Glomerular visceral epithelial cell (primary cell): ENCODE measurements around the gene LHX6.
A peak's percentile ranks its signal among the peaks of the same experiment; 100 is the strongest.

Source experiments
- DNase-seq: peaks from one replicate; pipeline ENCODE4 v3.0.0-alpha.2; 2016; ENCODE audit errors: extremely low spot score

Gene LHX6

DNA sequence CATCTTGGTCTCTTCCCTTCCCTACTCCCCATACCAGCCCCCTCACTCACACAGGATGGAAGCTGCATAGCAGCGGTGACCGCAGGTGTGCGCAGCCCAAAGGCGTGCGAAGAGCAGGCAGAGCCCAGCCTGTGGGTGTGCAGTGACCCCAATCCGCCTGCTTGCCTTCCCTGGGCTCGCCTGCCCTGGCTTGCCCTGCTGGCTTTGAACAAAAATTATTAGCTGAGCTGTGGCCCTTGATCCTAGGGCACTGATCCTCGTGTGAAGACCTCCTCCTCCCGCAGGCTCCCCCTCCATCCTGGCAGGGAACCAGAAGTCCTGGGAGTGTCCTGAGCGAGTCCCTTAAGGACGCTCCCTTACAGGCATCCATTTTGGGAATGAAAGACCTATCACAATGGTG, 37.2 kb downstream of the LHX6 start:
- DNase-seq, result no peak

DNA sequence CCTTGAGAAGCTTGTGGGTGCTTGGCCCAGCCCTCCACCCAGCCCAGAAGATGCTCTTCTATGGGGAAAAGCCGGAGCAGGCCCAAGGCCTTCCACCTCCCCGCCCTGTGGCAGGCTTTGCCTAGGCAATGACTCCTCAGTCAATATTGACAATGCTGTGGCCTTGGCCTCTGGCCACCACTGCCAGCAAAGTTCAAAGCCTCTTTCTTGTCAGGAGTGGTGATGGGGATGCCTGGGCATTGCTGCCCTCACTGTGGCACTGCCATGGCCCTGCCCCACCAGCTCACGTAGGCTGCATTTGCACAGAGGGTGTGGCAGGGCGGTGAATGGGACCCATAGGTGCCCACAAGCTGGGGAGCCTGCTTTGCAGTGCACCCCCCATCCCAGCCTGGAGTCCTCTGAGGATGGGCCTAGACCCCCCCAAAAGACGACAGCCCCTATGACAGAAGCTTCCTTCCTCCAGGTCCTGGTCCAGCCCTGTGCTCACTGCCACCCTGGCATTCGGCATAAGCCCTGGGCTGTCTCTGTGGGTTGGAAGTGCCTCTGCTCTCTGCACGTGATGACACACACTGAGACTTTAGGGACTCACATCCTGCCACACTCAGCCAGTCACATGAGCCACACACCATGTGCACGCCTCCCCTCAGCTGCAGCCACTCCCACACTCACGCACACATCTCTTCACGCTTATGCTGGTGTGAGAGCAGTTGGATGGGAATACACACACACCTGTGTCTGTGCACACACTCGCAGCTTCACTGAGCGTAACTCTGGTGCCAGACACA, 38.0 kb downstream of the LHX6 start:
- peak; percentile 13 for DNase-seq

DNA sequence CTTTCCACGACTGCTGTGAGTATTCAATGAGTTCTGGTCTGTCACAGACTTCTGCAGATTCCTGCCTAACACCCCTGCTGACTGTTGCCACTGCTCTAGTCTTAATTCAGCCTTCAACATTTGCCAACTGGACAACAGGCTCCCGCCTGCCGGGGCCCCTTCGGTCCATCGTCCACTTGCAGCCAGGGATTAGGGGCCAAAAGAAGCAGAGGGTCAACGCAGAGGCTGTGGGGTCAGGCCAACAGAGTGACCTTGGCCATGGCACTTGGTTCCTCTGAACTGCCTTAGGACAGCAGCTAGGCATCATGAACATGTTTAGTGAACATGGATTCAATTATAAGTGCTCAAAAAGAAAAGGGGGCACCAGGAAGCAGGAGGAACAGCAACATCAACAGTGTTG, 40.4 kb downstream of the LHX6 start:
- DNase-seq, result no peak

DNA sequence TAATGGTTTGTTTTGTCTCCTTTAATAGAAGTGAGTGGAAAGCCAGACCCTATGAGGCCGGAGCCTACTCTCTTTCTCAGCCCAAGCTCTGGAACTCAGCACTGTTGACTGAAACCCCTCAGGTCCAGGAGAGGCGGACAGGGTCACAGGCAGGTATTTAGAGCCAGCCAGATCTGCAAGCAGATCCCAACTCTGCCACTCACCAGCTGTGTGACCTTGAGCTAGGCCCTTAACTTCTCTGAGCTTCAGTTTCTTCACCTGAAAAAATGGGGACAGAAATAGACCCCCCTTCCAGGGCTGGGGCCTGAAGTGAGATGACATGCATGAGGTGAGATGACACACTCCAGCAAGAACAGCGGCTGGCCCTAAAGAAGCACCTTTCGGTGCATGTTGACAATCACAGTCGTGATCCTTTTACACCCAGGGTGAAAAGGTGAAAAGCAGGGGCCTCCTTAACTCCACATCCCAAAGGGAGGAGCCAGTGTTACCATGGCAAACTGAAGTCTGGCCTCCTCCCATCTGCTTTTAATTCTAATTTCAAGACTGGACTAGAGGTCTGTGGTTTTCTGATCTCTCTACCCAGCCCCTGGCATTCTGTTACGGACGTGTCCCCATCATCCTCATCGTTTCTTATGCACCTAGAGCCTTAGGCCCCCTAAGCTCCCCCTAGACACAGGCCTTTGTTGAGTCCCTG, 41.8 kb downstream of the LHX6 start:
- DNase-seq, result no peak

DNA sequence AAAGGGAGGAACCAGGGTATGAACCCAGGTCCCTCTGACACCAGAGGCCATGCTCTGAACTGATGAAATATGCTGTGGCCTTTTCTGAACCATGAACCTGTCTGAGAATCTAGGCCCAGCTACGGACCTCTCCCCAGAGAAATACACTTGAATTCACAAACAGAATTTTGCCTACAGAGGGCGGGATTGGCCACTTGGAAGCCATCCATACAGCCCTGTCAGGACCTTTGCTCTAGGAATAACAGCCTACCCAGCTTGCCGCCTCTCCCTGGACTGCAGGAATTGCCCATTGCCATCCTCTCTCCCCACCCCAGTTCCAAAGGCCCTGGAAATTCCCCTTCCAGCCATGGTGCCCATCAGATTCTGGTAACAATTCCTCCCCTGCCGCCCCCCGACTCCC, 42.5 kb downstream of the LHX6 start:
- no peak for DNase-seq

DNA sequence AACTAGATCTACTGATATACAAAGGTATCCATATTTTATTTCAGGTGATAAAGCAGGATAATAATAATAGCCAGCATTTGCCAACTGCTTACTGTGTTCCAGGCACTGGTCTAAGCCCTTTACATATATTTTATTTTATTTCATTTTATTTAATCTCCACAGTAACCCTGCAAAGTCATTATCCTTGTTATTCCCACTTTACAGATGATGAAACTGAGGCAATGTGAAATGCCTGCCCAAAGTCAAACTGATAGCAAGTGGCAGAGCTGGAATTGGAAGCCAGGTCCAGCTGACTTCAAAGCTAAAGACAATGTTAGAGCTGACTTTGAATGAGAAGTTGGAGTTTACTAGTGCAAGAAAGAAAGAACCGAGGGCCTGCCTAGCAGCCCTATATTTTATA, 44.2 kb downstream of the LHX6 start:
- no peak for DNase-seq

DNA sequence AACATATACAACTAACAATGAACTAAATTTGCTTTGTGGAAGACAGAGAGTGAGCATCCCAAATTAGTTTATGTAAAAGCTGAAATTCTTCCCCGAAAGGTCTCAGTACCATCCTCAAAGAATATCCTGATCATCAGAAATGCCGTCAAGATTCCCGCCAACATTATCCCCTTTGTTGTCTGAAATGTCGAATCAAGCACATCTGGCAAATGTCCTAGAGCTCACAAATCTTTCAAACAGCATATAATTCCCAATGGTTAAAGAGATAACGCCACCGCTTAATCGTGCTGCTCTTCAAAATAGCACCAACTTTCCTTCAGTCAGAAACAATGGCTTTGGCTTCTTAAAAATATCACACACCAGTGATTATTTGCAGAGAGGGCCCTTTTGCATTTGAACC, 45.3 kb downstream of the LHX6 start:
- no peak for DNase-seq

DNA sequence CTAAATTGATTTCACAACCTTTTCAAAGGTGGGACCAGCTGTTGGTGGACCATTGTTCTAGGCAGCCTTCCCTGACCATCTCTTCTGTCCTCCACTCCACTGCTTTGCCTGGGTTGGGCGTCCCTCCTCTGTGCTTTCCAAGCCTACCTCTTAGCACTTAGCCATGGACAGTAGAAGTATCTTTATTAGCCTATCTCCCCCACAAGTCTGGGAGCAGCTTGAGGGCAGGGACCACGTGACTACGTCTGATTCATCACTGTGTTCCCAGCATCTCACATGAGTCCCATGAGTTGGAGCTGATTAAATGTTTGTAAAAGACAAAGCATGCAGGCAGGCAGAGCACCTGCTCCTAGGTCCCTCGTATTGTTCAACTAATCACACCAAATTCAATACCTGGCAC, 48.1 kb downstream of the LHX6 start:
- DNase-seq, result peak; percentile 60

DNA sequence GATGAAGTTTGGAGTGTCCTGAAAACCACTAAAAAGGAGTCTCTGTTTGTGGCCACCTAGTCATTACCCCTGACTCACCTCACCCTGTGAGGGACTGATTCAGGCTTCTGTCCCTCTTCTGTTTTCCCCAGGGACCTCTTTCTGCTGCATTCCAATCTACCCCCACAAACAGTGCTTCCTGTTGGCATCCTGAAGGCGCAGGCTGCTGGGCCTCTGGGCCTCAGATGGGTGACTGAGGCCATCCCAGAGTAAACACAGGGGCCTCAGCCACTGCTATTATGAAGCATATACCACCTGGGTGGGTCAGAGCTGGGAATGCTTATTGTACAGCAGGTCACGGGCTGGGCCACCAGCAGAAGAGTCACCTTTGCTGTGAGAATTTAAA, 49.1 kb downstream of the LHX6 start:
- DNase-seq, result no peak

DNA sequence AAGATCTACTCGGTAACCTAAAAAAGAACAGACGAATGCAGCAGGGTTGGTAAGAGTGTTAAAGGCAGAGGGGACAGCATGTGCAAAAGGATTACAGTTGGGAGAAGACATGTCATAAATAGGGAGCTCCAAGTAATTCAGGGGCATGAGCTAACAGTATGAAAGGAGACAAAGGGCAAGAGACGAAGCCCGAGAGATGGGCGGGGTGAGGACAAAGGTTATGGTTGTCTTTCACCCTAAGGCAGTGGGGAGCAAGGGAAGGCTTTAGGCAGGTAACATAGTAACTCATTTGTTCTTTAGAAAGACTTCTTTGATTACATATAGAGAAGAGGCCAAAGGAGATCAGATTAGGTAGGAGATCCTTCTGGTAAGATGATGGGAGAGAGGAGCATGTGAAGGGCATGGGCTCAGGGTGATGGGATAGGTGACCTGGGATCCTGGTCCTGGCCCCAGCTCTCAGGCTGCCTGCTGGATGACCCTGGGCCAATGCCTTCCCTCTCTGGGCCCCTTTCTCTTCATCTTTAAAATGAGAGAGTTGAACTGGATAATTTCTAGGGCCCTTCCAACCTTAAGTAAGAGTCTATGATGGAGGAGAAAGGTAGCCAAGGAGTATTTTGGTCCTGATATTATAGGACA, 49.6 kb downstream of the LHX6 start:
- no peak for DNase-seq

DNA sequence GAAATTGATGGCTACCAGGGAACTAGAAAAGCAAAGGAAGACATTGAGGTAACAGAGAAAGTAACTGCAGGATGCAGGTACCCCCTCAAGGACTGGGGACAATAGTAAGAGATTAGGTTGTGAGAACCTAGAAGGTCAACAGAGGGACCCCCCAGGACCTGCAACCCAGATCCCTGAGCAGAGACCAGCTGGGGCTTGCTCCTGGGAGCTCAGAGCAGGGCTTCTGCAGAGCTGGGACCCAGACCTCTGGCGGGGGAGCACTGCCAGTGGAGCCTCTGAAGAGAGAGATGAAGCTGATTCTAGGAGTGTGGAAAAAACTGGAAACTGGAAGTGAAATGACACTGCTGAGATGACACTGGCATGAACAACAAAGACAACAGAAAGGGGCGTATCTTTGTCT, 51.8 kb downstream of the LHX6 start:
- no peak for DNase-seq

DNA sequence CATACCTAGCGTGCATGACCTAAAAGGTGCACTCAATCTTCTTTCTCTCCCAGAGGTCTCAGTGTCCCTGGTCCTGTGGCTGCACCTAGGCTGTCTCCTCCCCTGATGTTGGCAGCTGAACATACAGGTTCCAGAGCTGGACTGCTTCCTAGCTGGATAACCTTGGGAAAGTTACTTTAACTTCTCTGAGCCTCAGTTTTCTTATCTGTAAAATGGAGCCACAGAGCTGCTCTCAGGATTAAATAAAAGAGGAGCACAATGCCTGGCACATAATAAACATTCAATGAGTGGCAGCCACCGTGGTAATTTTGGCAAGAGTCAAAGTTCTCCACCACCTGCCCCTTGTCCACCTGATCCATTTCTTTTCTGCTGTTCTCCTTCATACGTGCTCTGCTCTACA, 55.1 kb downstream of the LHX6 start:
- DNase-seq, result no peak

DNA sequence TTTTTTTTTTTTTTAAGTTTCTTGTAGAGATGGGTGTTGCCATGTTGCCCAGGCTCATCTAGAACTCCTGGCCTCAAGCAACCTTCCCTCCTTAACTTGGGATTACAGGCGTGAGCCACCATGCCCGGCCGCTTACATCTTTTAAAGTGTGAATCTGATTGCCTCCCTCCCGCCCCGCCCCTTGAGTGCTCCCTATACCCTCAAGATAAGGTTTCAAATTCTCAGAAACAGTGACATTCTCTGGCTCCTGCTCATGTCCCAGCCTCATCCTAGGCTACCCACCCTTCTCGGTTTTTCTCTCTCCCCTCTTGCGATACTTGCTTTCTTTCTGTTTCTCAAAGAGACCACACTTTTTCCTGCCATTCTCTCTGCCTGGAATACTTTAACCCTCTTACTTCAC, 56.6 kb downstream of the LHX6 start:
- no peak for DNase-seq

DNA sequence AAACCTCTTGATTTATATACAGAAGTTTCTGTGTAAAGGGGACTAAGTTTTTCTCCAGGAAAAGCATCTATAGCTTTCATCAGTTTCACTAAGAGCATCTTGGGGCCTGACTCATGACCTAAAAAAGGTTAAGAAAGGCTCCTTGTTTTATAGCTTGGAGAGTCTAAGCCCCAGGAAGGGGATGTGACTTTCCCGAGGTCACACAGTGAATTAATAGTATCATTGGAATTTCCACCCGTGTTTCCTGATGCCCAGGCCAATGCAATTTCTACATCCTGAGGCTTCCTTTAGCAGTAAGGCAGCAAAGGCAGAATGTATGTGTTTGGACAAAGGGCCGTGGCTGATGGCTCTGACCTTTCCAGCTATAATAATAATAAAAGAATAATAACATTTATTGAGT, 60.4 kb downstream of the LHX6 start:
- no peak for DNase-seq

DNA sequence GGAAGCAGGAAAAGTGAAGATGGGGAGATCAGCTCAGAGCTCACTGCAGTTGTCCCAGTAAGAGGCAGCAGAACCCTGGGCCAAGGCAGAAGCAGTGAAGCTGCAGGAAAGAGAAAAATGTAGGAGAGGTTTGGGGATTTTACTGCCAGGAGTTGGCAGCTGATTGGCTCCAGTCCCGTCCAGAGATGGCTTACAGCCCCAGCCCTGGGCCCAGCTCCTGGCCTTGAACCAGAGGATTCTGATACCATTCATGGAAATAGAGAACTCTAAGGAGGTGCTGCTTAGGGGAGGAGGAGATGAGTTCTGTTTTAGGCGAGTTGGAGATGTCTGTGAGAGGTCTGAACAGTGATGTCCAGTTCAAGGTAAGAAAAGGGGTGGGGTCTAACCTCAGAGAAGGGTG, 64.5 kb downstream of the LHX6 start:
- DNase-seq, result no peak

DNA sequence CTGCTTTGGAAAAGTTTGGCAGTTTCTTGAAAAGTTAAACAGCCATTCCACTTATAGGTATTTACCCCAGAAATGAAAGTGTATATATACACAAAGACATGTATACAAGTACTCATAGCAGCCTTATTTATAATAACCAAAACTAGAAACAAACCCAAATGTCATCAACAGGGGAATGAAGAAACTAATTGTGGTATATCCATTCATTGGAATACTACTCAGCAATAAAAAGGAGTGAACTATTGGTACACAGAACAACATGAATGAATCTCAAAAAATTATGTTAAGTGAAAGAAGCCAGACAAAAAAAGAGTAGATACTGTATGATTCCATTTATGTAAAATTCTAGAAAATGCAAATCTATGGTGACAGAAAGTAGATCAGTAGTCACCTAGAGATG, 66.3 kb downstream of the LHX6 start:
- no peak for DNase-seq

DNA sequence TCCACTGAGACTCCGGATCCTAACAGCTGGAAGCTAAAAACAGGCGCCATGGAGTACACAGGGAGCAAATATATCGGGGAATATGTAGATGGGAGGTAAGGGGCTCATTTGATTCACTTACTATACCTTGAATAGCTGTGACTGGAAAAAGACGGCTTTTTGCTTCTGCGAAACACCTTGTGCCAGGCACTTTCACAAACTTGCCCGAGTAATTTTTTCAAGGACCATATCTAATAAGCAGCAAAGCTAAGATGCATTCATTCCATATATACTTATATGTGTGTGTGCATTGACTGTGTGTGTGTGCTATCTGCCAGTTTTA, 68.9 kb downstream of the LHX6 start:
- DNase-seq, result no peak

DNA sequence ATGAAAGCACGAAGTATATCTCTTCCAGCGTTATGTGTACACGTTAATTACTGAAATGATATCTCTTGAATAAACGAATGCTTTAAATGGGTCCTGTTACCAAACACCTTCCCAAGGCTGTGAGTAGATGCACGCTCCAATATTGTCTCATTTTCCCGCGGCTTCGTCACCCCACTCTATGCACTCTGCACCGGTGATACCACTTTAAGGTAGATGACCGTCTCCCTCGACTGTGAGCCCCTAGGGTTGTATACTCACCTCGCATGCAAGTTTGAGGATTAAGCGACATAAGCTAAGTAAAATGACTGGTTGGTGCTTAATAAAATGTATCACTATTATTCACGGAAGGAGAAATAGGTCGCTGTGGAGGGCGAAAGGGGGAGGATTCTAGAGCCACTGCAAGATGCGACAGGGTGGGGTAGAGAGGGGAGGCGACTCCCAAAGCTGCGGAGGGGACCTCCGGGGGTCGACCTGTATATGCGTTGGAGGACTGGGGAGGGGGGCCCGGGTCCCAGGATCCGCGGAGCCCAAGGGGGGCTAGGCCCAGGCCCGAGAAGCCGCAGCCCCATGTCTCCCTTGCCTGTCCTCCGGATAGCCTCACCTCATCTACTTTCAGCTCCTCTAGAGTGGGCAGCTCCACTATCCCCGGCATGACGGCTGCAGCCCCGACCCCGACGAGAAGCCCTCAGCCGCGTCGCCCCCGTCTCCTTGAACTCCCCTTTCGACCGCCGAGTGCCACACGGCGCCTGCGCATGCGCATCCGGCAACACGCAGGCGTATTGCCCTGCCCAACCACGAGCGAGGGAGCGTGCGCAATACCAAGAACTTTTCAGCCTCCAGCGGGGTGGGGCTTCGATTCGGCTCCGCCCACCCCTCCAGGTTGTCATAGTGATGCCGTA, 69.5 kb downstream of the LHX6 start, which contains the start of the genes MORN5 and NDUFA8:
Gene MORN5, plus strand, starts transcription at position 883 of the 899 bp plus-strand sequence. CDS start 65 bp downstream, outside the sequence.
Gene NDUFA8, minus strand, starts transcription at position 754 of the 899 bp plus-strand sequence. Its CDS starts 102 bp downstream, at position 652.
- peak; percentile 97 for DNase-seq

DNA sequence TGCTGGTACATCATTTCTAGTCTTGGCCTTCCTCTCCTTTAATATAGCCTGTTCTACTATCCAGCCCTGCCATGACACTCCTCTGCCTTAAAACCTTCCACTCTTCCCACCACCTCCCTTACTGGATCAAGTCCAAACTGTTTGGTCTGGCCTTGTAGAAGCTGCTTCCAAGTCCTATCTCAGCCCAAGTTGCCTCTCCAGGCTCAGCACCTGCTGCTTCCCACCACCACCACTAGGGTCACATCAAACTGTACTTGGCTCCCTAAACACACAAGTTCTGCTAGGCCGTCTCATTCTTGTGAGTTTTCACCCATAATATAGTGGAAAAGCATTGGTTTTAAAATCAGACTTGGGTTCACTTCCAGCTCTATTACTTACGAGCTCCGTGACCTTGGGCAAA, 70.6 kb downstream of the LHX6 start:
- DNase-seq, result peak; percentile 56

DNA sequence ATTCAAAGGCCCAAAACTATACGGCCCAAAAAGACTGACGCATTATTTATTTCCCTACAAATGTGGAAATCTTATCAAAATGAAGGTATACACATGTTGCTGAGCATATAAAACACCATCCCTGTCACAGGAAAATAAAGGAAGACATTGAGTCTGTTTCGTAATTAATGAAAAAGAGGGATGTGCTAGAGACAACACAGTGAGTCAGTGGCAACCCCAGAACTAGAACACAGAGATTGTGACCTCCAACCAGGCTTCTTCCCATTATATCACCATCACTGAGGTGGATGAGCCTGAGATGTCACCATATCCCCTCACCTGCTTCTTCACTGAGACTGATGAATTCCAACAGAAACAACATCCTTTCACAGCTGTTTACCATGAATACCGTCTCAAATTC, 73.0 kb downstream of the LHX6 start:
- no peak for DNase-seq
